Fibroblast of lung (primary cell): ENCODE results near the gene HMX1. TPM values are rescaled to one million over a fixed set of nuclear protein-coding genes. Genes with fewer than 3 reads are reported as not detected.

Source experiments
- DNase-seq, 2 donors: peaks; one replicate each; pipeline versions ENCODE4 v3.0.0 to v3.0.0-alpha.2; 2010; ENCODE audit warnings: low read depth in 2 of 2
- H2AFZ ChIP-seq: 2 replicates; pipeline ENCODE4 v1.5.1; 2012; ENCODE audit warnings: low read length, control low read depth, inconsistent platforms
- H3K27ac ChIP-seq: 2 replicates; pipeline ENCODE4 v1.5.1; 2011; ENCODE audit warnings: low read length, control low read depth; ENCODE audit not compliant: insufficient read depth
- H3K27me3 ChIP-seq: 2 replicates; pipeline ENCODE4 v1.5.1; 2011; ENCODE audit warnings: mild to moderate bottlenecking, low read length; ENCODE audit not compliant: control insufficient read depth, insufficient read depth
- H3K36me3 ChIP-seq: 2 replicates; pipeline ENCODE4 v1.5.1; 2011; ENCODE audit warnings: low read length; ENCODE audit not compliant: control insufficient read depth, insufficient read depth
- H3K4me1 ChIP-seq: 2 replicates; pipeline ENCODE4 v1.5.1; 2011; ENCODE audit warnings: low read length; ENCODE audit not compliant: control insufficient read depth, insufficient read depth; ENCODE audit errors: extremely low read depth
- H3K4me2 ChIP-seq: 2 replicates; pipeline ENCODE4 v1.5.1; 2011; ENCODE audit warnings: low read length, control low read depth; ENCODE audit not compliant: insufficient read depth; ENCODE audit errors: extremely low read depth
- H3K4me3 ChIP-seq, 4 experiments: fragments of 200-600 bp in 1 of 4; sonication (generic) in 1 of 4; replicated peaks in 1 of 4; 2 replicates each; pipeline ENCODE4 v1.5.1; 2011 to 2016; ENCODE audit warnings: low read length in 4 of 4, low read depth in 3 of 4, mild to moderate bottlenecking in 3 of 4, control low read depth in 2 of 4, inconsistent platforms in 1 of 4, mixed read lengths in 1 of 4; ENCODE audit not compliant: insufficient read depth in 1 of 4; ENCODE audit errors: control extremely low read depth in 1 of 4
- H3K79me2 ChIP-seq: 2 replicates; pipeline ENCODE4 v1.5.1; 2012; ENCODE audit warnings: mild to moderate bottlenecking, low read length, inconsistent platforms; ENCODE audit not compliant: control insufficient read depth, insufficient read depth
- H3K9ac ChIP-seq: 2 replicates; pipeline ENCODE4 v1.5.1; 2011; ENCODE audit warnings: mild to moderate bottlenecking, low read length, control low read depth; ENCODE audit not compliant: insufficient read depth
- H3K9me3 ChIP-seq: 2 replicates; pipeline ENCODE4 v1.5.1; 2012; ENCODE audit warnings: low read depth, low read length; ENCODE audit not compliant: control insufficient read depth, insufficient read depth
- H4K20me1 ChIP-seq: 2 replicates; pipeline ENCODE4 v1.5.1; 2011; ENCODE audit warnings: low read length; ENCODE audit not compliant: control insufficient read depth, insufficient read depth; ENCODE audit errors: extremely low read depth
- CTCF ChIP-seq, 2 donors: IDR thresholded peaks in 1 of 2; conservative IDR thresholded peaks in 1 of 2; 1 replicate in 1 of 2; 2 replicates in 1 of 2; pipeline ENCODE4 v1.5.1; 2011 to 2012; ENCODE audit warnings: low read length in 2 of 2, control low read depth in 1 of 2, inconsistent platforms in 1 of 2, low read depth in 1 of 2, mild to moderate bottlenecking in 1 of 2
- EZH2 ChIP-seq: IDR thresholded peaks from 2 replicates; pipeline ENCODE4 v1.5.1; 2012; ENCODE audit warnings: low read length, control low read depth, mild to moderate bottlenecking; ENCODE audit errors: missing control alignments
- polyA plus RNA-seq, 2 donors: library from polyadenylated mRNA; depleted of rRNA in 1 of 2; stranded (reverse) in 1 of 2; unstranded in 1 of 2; fragments of >200 nt; gene quantifications; 2 replicates each; pipeline ENCODE4 v1.2.1, GENCODE V29; 2011 to 2012; ENCODE audit warnings: missing spikeins in 1 of 2
- total RNA-seq: library from RNA; depleted of rRNA; stranded (reverse); fragments of >200 nt; gene quantifications from 2 replicates; pipeline ENCODE4 v1.2.1, GENCODE V29; 2014

Gene HMX1
- total and polyA plus RNA-seq, 2 donors (not counting 1 experiment from before 2014, with no cell fraction given) = not detected

DNA sequence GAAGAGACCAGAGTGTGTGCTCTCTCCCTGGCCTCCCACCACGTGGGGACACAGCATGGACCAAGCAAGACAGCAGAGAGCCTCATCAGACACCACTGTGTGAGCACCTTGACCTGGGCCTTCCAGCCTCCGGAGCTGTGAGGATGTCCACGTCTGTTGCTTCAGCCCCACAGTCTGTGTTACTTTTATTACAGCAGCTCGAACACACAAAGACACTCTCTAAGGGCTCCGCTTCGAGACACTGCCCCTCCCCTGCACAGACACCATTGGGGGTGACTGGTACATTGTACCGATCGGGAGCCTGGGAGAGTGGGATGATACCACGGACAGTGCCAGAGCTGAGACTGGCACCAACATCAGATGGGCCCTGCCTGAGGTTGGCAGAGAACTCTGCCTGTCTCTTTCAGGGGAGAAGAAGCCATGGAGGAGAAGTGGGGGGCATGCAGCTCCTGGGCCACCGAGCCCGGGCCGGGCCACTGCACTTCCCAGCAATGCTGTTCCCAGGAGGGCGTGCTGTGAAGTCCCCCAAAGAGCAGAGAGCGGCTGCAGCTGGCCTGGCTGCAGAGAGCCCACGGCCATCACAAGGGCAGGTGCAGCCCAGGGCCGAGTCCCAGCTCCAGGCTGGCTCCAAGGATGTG lies 48.1 kb upstream of the HMX1 start:
- Histone ChIP-seq H4K20me1 (no peaks in the 10 kb centered on the region), H2AFZ (no peak overlapping the region), H3K9me3 (no peaks in the 10 kb centered on the region), H3K9ac (no peak overlapping the region), H3K27me3 (no peaks in the 10 kb centered on the region), H3K4me3 (no peak overlapping the region), H3K36me3 (no peaks in the 10 kb centered on the region), H3K79me2 (no peaks in the 10 kb centered on the region), H3K4me2 (no peak overlapping the region), H3K4me1 (no peaks in the 10 kb centered on the region), H3K27ac (no peak overlapping the region)
- no peak for TF ChIP-seq EZH2
- no peak for TF ChIP-seq CTCF (conservative IDR thresholded peaks at IDR 0.05 in 1 of 2, IDR thresholded peaks at IDR 0.05 in 1 of 2; ENCODE audit: low read depth in 1 of 2, low read length in 2 of 2)
- no peak for DNase-seq

DNA sequence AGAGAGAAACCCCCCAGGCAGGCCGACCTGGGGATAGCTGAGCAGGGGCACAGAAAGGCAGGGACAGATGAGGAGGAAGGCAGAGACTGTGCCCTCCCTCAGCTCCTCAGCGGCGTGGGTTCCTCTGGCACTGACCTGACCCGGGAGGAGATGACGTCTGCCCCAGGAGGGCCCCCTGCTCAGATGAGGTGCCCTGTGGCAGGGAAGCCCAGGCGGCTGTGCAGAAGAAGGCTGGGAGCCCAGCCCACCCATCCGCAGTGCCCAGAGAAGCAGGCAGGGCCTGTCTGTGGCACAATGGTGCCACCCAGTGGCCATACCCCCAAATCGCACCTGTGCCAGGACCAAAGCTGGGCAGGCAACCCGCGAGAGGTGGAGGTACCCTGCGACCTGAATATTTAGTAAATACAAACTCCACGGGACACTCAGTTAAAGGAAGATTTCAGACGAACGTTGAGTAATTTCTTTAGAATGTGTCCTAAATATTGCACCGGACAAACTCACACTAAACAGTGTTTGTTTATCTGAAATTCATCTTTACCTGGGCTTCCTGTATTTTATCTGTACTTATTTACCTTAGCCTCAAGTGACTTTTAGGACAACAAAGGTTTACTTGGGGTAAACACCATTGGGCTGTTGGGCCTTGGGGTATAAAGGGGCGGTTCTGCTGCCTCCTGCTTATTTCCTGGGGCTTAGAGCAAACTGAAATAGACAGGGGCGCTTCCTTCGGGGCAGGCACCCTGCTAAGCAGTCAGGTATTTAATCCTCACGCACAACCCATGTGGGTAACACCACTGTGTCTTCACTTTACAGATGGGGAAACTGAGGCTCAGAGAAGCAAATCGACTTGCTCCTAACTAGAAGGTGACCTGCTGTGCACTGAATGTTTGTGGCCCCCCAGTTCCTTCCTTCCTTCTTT lies 46.5 kb upstream of the HMX1 start:
- H4K20me1 ChIP-seq = no peaks in the 10 kb centered on the region
- H2AFZ ChIP-seq = no peak overlapping the region
- H3K4me2 ChIP-seq = no peak overlapping the region
- H3K27ac ChIP-seq = no peak overlapping the region
- no peaks in the 10 kb centered on the region for H3K4me1 ChIP-seq
- no peaks in the 10 kb centered on the region for H3K79me2 ChIP-seq
- H3K27me3 ChIP-seq = no peaks in the 10 kb centered on the region
- no peaks in the 10 kb centered on the region for H3K9me3 ChIP-seq
- H3K4me3 ChIP-seq = no peak overlapping the region
- DNase-seq = peak; percentile 2 to 15
- H3K36me3 ChIP-seq = no peaks in the 10 kb centered on the region
- TF ChIP-seq EZH2 (no peak), CTCF (conservative IDR thresholded peaks at IDR 0.05 in 1 of 2, IDR thresholded peaks at IDR 0.05 in 1 of 2; ENCODE audit: low read depth in 1 of 2, low read length in 2 of 2) (peak; percentile 47 to 76)
- H3K9ac ChIP-seq = no peak overlapping the region

DNA sequence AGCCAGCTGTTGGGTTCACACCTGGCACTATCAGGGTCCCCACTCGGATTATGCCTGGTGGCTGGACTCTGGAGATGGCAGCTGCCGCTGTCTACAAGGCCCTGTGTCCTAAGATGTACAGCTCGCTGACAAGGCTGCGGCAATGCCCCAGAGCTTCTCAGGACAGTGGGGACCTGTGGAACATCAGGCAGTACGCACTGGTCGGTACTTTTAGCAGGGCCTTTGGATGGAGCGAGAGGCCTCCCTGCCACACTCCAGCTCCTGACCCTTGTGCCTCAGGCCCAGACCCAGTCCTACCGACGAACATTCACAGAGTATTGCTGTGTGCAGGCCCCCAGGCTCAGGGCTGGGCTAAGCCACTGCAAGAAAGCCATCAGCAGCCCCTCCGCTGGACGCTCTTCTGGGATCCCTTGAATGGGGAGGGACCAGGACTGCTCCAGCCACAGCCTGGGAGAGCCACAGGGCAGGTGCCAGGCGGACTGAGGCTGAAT lies 45.7 kb upstream of the HMX1 start:
- DNase-seq = no peak
- no peak overlapping the region for H3K27ac ChIP-seq
- H3K27me3 ChIP-seq = no peaks in the 10 kb centered on the region
- no peaks in the 10 kb centered on the region for H3K79me2 ChIP-seq
- H3K36me3 ChIP-seq = no peaks in the 10 kb centered on the region
- no peaks in the 10 kb centered on the region for H3K9me3 ChIP-seq
- no peaks in the 10 kb centered on the region for H4K20me1 ChIP-seq
- TF ChIP-seq EZH2 = no peak
- no peak for TF ChIP-seq CTCF (conservative IDR thresholded peaks at IDR 0.05 in 1 of 2, IDR thresholded peaks at IDR 0.05 in 1 of 2; ENCODE audit: low read depth in 1 of 2, low read length in 2 of 2)
- H3K4me1 ChIP-seq = no peaks in the 10 kb centered on the region
- H2AFZ ChIP-seq = no peak overlapping the region
- H3K4me3 ChIP-seq = no peak overlapping the region
- no peak overlapping the region for H3K9ac ChIP-seq
- H3K4me2 ChIP-seq = no peak overlapping the region
